HG02588 (cell line): ENCODE data around the gene MLYCD.

Source experiments
- ATAC-seq: cut with Tn5 transposase; IDR thresholded peaks from one replicate; pipeline ENCODE4 v1.9.1; 2021; ENCODE audit warnings: mild to moderate bottlenecking, moderate library complexity; ENCODE audit not compliant: unreplicated experiment

MLYCD gene

GRCh38 chr16:83898463-83899271 lies at the start of gene MLYCD:
Gene MLYCD, plus strand, starts transcription at chr16:83899115. Its CDS starts 30 bp downstream, at chr16:83899145.
- peak; percentile 93 for ATAC-seq

- no peak for ATAC-seq
Measured at GRCh38 chr16:83849421-83849820, 49.5 kb upstream of the MLYCD start.

- ATAC-seq, result no peak
Measured at GRCh38 chr16:83850947-83851346, 48.0 kb upstream of the MLYCD start.

GRCh38 chr16:83851473-83851872 lies 47.4 kb upstream of the MLYCD start:
- ATAC-seq, result no peak

- ATAC-seq, result no peak
Measured at GRCh38 chr16:83852774-83853173, 46.1 kb upstream of the MLYCD start.

GRCh38 chr16:83853834-83854233 lies 45.1 kb upstream of the MLYCD start:
- ATAC-seq, result no peak

GRCh38 chr16:83854420-83854819 lies 44.5 kb upstream of the MLYCD start:
- no peak for ATAC-seq

- no peak for ATAC-seq
Measured at GRCh38 chr16:83856792-83857191, 42.1 kb upstream of the MLYCD start.

- no peak for ATAC-seq
Measured at GRCh38 chr16:83859265-83859664, 39.6 kb upstream of the MLYCD start.

GRCh38 chr16:83862661-83863060 lies 36.3 kb upstream of the MLYCD start:
- no peak for ATAC-seq

- ATAC-seq, result no peak
Measured at GRCh38 chr16:83863682-83864081, 35.2 kb upstream of the MLYCD start.

- ATAC-seq, result no peak
Measured at GRCh38 chr16:83870830-83871229, 28.1 kb upstream of the MLYCD start.

GRCh38 chr16:83878838-83879237 lies 20.1 kb upstream of the MLYCD start:
- ATAC-seq, result no peak

- ATAC-seq, result no peak
Measured at GRCh38 chr16:83882163-83882885, 16.6 kb upstream of the MLYCD start.

- ATAC-seq, result no peak
Measured at GRCh38 chr16:83886199-83886971, 12.5 kb upstream of the MLYCD start.

GRCh38 chr16:83887080-83887479 lies 11.8 kb upstream of the MLYCD start:
- no peak for ATAC-seq

GRCh38 chr16:83887564-83887963 lies 11.4 kb upstream of the MLYCD start:
- ATAC-seq, result no peak

GRCh38 chr16:83888672-83889044 lies 10.3 kb upstream of the MLYCD start:
- ATAC-seq, result no peak

- no peak for ATAC-seq
Measured at GRCh38 chr16:83890359-83890758, 8.6 kb upstream of the MLYCD start.

GRCh38 chr16:83891742-83892141 lies 7.2 kb upstream of the MLYCD start:
- no peak for ATAC-seq

- no peak for ATAC-seq
Measured at GRCh38 chr16:83895243-83895642, 3.7 kb upstream of the MLYCD start.

- ATAC-seq, result no peak
Measured at GRCh38 chr16:83895942-83896341, 3.0 kb upstream of the MLYCD start.
